Activated CD4-positive, alpha-beta T cell treated with anti-CD3 and anti-CD28 coated beads, Interleukin-2, amount 50 U/mL, for 24 hours (primary cell): Measurements from ENCODE around the gene SEL1L.
"Not testable (repeated sequence)": the region's sequence is repeated elsewhere in the genome, so short reads cannot be mapped to it uniquely, and the experiment has no call there.

ENCODE experiments used
- DNase-seq, 2 donors: peaks; one replicate each; pipeline ENCODE4 v3.0.0-alpha.2; 2020; ENCODE audit warnings: low read depth in 1 of 2, low spot score in 1 of 2

Gene SEL1L

DNA sequence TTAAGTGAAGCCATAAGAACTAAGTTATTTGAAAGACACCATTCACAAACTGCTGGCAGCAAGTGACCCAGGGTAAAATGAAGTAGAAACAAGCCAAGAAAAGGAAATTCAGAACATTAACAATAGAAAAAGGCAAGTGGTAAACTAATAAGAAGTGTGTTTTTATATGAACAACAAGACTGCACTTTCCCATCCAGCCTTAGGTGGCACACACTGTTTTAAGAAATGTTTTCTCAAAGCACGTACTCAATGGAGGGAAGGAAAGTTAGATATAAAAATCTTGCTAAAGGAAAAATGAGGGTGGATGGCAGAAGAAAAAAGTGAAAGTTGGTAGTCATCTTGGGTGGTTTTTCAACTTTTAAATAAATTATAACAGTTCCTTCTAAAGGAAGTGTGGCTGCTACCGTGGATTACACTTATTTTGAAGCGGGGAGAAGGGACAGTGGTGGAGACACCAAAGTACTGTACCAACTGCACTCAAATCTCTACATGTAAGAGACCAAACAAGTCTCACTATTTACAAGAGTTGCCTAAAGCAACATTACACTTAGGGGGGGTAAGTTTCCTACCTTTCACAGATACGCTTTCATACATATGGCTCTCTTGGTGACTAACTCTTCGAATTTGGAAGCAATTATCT, 58.8 kb downstream of the SEL1L start:
- no peak for DNase-seq

DNA sequence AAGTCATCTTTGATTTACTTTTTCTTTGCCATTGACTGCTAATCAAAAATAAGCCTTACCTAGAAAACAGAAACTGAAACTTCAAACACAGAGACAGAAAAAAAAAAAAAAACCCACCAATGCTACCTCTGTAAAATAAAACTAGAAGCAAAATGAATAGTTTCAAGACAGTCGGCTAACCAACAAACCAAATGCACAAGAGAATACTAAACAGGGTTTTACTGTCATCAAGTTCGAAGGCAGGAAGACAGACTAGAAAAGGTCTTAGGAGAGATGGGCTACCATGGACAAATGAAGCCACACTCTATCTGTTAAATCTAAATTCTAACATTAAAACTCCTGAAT, 59.5 kb downstream of the SEL1L start:
- DNase-seq: no peak

DNA sequence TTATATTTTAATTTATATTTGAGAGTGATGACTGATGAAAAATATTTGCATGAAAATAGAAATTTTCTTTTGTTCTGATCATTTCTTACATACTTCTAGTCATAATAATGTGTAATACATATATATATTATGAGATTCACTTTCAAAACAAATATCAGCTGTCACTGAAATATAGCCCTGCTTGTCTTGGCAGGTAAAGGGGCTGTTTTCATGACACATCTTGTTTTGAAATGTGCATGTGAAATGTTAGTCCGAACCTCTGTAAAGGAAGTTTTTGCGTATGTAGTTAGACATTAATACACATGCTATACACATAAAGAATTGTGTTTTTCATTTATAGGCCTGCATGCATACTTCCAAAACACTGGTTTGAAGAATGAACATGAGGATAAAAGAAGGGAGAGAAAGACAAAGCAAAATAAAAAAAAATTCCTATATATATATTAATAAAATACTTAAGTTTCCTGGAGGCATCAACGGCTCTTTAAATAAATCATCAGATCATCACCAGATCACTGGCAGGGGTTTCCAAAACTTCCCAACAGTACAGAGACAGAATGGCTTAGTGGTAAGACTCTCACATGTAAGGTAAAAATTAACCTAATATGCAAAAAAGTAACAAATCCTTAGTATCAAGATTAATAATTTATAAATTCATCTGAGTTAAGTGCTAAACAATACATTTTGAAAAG, 60.1 kb downstream of the SEL1L start:
- DNase-seq: no peak

DNA sequence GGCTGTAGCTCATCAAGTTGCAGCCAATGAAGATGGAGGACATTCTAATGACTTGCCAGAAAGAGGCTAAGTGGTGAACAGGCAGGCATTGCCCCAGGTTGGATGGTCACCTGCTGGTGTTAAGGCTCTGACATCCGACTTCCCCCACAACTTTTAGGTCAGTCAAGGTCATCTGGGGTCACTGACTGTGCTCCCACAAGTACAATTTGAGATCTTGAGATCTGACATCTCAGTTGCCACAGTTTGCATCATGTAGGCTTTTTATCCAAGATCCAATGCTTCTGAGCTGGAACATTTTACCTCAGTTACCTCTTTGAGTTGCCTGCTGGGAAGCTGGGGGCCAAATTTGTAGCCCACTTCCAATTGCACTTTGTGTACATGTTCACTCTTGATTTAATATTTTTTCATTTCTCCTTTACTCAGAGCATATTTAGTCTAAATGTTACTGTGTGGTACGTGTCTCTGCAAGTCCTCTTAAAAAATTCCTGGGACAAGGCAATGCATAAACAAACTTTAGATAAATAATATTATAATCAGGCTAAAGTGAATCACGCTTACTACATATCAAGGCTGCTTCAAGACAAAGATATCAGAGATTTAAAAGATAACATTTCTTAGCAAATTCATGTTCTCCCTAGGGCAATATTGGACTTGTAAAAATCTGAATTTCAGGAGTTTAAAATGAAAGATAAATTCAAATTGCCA, 61.4 kb downstream of the SEL1L start:
- no peak for DNase-seq

DNA sequence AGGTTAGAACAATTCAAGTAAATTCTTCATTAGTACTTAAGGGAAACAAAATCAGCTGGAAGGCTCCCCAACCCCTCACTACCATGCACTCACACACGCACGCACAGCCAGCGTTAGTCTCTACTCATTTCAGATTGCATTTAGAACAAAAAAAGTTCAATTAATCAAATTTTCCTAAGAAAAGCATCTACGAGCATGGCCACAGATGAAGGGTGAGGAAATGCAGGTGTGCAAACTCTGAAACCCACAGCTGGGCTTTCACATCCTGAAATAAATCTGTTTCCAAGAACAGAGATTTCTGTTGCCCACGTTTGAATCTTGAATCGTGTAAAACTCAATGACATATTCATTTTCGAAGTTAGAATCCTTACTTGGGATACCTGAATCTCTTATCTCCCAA, 62.6 kb downstream of the SEL1L start:
- no peak for DNase-seq

DNA sequence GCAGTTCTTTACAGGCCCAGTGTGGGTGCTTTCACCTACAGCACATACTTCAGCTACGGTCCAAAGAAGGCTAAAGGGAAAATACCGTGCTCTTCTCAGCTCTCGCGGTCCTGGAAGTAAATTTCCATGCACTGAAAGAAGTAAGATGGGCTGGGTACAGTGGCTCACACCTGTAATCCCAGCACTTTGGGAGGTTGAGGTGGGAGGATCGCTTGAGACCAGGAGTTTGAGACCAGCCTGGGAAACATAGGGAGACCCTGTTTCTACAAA, 63.2 kb downstream of the SEL1L start:
- DNase-seq: not testable (repeated sequence)

DNA sequence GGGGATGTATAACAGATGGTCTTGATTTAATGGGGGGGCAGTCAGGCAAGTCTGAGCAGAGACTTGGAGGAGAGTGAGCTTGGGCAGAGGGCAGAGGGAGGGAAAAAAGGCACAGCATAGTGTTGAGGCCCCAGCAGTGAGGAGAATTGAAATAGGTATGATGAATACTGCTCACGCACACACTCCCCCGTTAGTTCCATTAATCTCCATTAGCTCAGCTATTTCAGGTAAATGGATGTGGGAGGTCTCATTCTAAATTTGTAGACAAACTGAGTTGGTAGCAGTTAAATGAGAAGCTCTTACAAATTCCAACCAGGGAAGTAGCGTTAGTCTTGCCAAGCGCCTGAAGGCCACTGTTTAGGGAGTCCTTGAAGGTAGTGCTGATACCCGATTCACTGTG, 66.8 kb downstream of the SEL1L start:
- no peak for DNase-seq

DNA sequence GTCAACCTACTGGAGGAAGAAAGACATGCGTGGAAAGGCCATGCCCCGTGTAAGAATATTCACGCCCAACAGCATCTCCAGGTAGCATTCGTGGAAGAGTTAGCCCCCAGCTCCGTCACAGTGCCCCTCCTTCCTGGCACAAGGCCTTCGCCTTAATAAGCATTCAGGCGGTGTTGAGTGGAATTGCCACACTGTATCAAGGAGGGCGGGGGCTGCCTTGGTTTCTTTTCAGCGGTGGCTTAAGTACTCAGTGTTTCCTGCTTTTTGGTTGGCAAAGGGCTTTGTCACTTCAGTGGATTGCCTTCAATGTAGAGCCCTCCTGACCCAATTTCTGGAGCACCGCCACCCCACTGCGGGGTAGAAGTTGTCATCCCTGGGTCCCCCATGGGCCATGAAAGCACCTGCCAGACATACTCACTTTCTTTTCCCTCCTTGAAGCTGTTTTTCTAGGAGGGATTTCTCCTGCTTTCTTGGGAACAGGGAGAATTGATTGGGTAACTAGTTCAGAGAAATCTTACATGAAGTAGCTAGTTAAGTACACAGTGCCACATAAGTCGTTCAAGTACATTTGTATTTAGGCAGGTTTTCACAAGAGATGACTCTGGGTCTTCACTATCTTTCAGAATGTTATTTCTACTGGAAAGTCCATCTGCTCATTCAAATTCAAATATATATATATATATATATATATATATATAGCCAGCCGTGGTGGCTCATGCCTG, 68.0 kb downstream of the SEL1L start:
- DNase-seq: no peak

DNA sequence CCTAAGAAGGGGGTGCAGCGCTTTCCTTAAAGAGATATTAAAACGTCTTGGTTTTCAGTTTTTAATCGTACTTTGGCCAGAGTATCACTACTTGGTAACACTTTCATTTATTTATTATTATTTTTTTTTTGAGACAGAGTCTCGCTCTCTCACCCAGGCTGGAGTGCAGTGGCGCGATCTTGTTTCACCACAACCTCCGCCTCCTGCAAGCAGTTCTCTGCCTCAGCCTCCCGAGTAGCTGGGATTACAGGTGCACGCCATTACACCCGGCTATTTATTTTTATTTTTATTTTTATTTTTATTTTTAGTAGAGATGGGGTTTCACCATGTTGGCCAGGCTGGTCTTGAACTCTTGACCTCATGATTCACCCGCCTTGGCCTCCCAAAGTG, 68.7 kb downstream of the SEL1L start:
- DNase-seq: not testable (repeated sequence)

DNA sequence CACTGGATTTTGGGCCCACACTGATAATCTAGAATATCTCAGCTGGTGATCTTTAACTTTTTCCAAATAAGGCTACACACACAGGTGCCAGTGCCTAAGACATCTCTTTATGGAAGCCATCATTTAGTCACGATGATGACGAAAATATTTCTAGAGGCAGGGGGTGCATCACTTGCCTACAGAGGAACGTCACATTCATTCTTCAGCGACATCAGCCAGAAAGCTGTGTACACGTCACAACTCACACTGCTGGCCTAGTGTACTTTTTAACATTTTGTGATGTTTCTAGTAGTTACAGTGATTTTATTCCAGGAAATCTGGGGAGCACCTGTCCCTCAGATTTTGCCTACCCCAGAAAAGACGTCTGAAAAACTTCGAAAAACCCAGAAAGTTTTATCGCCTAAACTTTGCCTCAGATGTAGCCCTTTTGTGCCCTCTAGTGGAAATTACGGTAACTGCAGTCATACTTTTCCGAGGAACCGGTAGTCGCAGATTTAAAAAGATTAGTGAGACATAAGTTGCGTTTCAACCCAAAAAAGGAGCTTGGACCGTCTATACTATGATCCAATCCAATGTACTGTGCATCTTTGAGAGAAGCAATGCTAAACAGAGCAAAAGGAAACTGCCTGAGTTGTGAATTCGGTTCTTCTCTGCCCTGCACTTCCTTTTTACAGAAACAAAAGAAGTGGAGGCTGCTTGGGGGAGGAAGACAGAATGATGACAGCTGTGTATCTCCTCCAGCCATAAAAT, 69.2 kb downstream of the SEL1L start:
- peak; percentile 21 to 61 for DNase-seq

DNA sequence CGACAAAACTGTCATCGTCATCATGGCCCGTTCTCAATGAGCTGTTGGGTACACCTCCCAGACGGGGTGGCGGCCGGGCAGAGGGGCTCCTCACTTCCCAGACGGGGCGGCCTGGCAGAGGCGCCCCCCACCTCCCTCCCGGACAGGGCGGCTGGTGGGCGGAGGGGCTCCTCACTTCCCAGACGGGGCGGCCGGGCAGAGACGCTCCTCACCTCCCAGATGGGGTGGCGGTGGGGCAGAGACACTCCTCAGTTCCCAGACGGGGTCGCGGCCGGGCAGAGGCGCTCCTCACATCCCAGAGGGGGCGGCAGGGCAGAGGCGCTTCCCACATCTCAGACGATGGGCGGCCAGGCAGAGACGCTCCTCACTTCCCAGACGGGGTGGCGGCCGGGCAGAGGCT, 71.3 kb downstream of the SEL1L start:
- not testable (repeated sequence) for DNase-seq

DNA sequence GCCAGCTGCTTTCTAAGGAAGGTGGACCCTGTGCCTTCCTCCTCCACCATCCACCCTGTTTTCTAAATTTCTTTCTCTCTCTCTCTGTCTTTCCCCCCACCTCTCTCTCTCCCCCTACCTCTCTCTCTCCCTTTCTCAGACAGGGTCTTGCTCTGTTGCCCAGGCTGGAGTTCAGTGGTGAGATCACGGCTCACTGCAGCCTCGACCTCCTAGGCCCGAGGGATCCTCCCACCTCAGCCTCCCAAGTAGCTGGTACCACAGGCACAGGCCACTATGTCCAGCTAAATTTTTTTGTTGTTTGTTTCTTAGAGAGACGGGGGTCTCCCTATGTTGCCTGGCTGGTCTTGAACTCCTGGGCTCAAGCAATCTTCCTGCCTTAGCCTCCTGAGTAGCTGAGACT, 73.7 kb downstream of the SEL1L start:
- no peak for DNase-seq

DNA sequence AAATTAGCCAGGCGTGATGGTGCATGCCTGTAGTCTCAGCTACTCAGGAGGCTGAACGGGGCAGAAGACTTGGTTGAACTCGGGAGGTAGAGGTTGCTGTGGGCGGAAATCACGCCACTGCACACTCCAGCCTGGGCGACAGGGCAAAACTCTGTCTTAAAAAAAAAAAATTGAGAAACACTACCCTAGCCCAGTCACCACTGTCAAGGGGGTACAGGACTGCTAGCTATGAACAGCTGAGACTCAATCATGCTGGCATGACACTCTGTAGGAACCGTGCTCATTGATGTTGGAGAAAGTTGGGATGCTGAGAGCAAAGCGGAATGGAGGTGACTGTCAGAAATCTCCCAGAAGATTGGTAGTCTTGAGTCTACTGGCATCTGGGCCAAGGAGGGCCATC, 75.3 kb downstream of the SEL1L start:
- no peak for DNase-seq

DNA sequence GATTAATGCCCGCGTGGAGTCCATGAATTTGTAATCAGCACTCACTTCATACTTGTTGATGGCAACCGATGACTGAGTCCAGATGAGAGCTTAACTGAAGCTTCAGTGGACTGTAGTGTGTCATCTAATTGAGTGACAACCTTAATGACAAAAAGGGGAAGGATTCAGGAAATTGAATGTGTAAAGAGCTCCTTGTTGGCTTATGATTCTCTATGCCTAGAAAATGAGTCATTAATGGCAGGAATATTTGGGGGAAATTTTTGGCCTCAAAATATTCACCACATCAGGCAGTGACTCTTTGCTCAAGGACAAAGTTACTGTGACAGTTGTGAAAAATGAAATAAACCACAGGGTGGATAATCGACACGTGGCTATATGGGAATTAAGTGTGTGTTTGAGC, 78.3 kb downstream of the SEL1L start:
- no peak for DNase-seq

DNA sequence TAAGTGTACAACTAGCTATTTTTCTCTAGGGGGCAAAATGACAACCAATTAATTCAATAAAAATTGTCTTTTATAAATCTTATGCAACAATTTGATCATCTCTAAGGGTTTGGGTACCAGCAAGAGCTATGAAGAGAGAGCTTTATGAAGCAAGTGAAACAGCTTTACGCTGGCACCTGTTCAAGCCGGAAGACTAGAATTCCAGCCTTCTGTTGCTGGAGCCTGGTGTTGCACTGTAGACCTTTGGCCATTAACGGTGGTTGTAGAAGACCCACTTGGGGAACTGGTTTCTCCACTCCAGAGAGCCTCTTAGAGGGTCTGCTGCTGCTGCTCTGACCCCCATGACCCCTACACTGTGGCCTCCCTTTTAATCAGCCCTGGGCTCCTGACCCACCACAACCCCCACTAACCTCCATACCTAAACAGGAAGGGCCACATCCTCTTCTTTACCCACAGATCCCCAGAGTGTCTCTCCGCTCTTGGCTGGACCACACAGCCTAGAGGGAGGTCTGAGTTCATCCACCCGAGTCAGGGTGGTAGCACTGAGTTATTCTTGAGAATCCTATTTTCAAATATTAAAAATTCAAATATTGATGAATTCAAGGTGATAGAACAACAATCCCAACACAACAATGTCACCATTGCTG, 79.0 kb downstream of the SEL1L start:
- DNase-seq: no peak

DNA sequence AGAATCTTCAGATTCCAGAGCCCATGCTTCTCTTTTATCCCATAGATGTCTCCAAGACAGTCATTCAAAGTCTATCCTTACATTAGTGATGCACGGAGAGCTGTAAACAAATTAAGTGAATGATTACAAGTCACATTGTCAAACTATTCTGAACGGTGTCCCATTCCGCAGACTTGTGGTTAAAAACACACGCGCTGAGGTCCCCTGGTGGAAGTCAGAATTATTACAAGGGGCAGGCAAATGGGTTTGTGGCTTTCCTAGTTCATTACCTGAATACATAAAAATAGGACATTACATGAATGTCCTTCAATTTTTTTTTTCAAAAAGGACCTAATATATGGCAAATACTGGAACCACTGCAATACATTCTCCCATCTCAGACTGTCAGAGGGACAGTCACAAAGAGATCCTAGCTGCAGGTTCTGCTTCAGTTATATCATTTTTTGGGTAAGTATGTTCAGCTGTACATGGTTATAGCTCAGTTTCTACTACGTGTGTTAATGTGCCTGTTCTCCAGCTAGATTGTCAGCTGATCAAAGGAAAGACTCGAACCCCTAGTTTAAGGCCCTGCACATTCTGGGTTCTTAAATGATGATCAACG, 80.4 kb downstream of the SEL1L start:
- peak in 1 of 2 donors; percentile 35 for DNase-seq

DNA sequence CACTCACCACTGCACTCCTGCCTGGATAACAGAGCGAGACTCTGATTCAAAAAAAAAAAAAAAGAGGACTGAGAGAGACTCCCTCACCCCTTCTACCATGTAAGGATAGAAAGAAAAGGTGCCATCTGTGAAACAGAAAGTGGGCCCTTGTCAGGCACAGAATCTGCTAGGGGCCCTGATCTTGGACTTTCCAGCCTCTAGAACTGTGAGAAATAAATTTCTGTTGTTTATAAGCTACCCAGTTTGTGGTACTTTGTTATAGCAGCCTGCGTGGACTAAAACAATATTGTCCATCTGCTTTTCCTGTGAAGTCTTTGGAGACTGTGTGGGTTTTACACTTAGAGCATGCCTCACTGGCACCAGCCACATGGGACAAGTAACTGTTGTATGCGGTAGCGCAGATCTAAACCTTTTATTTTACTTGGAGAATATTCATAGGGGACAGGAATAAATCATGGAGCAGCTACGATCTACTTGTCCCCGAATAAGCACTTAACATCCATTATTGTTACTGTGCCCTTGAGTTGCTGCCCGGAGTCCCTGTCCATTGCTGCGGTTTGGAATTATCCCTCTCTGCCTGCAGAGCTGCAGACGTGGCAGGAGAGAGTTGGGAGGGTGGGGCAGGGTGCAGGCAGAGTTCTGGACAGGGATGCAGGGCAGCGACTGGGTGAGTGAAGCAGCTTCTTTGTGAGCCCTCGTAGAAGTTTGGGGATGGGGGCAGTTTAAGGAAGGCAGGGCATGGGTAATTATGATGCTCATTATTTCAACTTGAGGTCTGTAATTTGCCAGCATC, 81.1 kb downstream of the SEL1L start:
- no peak for DNase-seq

DNA sequence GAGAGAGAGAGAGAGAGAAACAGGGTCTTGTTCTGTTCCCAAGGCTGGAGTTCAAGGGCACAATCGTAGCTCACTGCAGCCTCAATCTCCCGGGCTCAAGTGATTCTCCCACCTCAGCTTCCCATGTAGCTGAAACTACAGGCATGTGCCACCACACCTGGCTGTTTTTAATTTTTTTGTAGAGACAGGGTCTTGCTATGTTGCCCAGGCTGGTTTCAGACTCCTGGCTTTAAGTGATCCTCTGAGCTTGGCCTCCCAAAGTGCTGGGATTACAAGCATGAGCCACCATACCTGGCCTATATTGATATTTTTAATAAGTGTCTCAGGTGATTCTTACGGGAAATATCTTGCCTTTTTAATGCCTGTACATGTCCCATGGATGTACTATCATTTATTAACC, 82.7 kb downstream of the SEL1L start:
- no peak for DNase-seq

DNA sequence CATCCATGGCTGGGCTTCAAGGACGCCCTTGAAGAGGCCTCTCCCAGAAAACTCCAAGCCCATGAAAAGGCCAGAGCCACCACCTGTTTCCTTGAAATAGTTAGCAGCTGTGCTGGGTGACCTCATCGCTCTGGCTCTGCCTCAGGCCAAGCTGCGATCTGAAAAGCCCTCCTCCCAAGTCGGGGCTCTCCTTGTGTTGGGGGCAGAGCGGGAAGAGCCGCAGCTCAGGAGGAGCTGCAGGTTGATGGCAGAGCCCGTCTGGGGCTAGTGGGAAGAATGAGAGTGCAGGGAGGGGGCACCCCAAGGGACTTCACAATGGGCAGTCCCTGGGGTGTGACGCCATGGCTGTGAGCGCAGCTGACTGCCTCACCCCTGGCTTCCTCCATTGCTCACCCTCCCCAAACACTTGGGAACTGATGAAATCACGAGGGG, 83.5 kb downstream of the SEL1L start:
- DNase-seq: no peak

DNA sequence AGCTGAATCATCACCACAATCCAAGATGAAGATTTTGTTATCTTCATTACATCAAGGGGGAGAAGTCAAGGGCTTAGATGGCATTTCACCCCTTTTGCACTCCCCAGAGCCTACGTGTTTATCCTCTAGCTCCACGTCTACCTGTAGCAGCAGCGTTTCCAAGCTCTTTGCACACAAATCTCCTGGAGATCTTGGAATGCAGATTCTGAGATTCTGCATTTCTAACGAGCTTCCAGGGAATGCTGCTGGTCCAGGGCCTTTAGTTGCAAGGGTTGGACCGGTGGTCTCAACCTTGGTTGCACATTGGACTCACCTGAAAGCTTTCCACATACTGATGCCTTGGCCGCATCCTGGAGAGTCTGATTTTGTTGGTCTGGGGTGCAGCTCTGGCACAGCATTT, 84.1 kb downstream of the SEL1L start:
- DNase-seq: no peak
